HG02970 (cell line): ENCODE measurements around the gene CPT2.

Source experiments
- ATAC-seq: cut with Tn5 transposase; IDR thresholded peaks from one replicate; pipeline ENCODE4 v1.9.1; 2021; ENCODE audit warnings: mild to moderate bottlenecking, moderate library complexity, moderate number of reproducible peaks; ENCODE audit not compliant: unreplicated experiment, low FRiP score

The CPT2 gene

GRCh38 chr1:53258216-53258615 is 61.6 kb downstream of the CPT2 start:
- no peak for ATAC-seq

GRCh38 chr1:53259932-53260331 is 63.3 kb downstream of the CPT2 start:
- no peak for ATAC-seq

GRCh38 chr1:53260631-53261247 is 64.1 kb downstream of the CPT2 start:
- no peak for ATAC-seq

- ATAC-seq = no peak
Observed at GRCh38 chr1:53262000-53262399, 65.4 kb downstream of the CPT2 start.
